Activated naive CD8-positive, alpha-beta T cell treated with anti-CD3 and anti-CD28 coated beads for 36 hours (primary cell): ENCODE data around the gene MRPS22. TPM values are rescaled to one million over a fixed set of nuclear protein-coding genes. Genes with fewer than 3 reads are reported as not detected.

Source experiments
- DNase-seq: peaks from one replicate; pipeline ENCODE4 v3.0.0; 2021
- H3K27ac Mint-ChIP-seq: one replicate; pipeline ENCODE4 v1.8.0; 2022; ENCODE audit warnings: mild to moderate bottlenecking, moderate library complexity, mixed read lengths
- H3K27me3 Mint-ChIP-seq: one replicate; pipeline ENCODE4 v1.8.0; 2022; ENCODE audit warnings: mild to moderate bottlenecking, mixed read lengths
- H3K36me3 Mint-ChIP-seq: one replicate; pipeline ENCODE4 v1.8.0; 2021; ENCODE audit warnings: mild to moderate bottlenecking, mixed read lengths
- H3K4me1 Mint-ChIP-seq: one replicate; pipeline ENCODE4 v1.8.0; 2021; ENCODE audit warnings: mixed read lengths
- H3K4me3 Mint-ChIP-seq: one replicate; pipeline ENCODE4 v1.8.0; 2022; ENCODE audit warnings: mild to moderate bottlenecking, moderate library complexity, mixed read lengths
- H3K9me3 Mint-ChIP-seq: one replicate; pipeline ENCODE4 v1.8.0; 2022; ENCODE audit warnings: mixed read lengths
- total RNA-seq, 2 experiments: library from RNA; stranded (reverse); gene quantifications; one replicate each; pipeline ENCODE4 v1.2.3, GENCODE V29; 2021

MRPS22 gene
- total RNA-seq, 2 experiments from 2014 or later, result 82.4 to 84.2 TPM

DNA sequence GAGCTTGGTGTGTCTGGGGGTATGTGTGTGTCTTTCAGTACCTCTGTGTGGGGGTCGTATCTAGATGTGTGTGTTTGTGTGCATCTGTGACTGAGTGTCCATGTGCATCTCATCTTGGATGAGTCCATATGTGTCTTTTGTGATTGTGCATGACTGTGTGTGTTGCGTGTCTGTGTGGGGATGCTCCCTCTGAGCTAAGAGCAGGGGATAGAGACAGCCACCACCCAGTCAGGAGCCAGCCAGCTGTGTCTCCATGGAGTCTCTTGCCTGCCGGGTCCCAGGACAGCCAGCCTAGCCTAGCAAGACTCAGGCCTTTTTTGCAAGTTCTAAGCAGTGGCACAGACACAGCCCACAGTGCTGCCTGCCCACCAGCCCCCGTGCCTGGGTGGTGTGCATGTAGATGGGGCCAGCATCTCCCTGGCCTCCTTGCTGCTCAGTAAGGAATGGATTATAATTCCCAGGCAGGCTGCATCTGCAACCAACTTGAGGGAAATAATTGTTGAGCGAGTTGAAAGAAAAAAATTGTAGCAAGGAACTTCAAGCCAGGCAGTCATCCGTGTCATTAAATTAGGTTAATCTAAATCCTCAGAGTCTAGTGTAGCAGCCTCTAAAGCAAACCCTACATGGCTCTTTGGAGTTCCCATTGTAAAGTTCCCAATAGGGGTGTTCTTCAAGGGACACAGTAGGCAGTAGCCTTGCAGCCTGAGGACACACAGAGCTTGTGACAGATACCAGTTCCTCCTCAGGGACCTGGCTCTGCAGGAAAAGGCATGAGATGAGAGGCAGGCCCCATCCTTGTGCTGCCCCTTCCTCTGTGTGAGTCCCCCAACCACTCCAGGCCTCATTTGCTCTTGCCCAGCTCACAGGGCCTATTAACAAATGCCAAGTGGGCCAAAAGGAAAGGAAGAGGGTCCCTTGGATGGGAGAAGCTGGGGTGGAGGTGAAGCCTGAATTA lies 35.9 kb upstream of the MRPS22 start:
- no peak for DNase-seq
- Mint-ChIP-seq H3K27me3 (peaks cover 9% of the 10 kb centered on the region), H3K4me1 (no peaks in the 10 kb centered on the region), H3K27ac (no peak overlapping the region), H3K9me3 (no peaks in the 10 kb centered on the region), H3K36me3 (no peaks in the 10 kb centered on the region), H3K4me3 (no peak overlapping the region)

DNA sequence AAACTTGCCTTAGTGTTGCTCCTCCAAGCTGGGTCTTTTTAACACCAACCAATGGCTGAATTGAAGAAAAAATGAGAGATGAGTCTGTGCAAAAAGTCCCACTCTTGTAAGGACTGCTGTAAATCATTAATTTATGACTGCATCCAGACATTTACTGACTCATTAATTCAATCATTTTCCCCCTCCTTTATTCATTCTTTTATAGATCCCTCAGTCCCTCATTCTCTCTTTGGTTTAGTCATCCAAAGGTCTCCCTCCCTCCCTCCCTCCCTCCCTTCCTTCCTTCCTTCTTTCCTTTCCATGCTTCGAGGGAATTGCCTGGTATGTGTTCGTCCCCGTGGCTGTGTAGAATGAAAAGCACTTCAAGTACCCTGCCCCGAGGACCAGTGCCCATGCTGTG lies 35.3 kb upstream of the MRPS22 start:
- Mint-ChIP-seq H3K27ac (no peak overlapping the region), H3K4me1 (no peaks in the 10 kb centered on the region), H3K27me3 (peaks cover 9% of the 10 kb centered on the region), H3K36me3 (no peaks in the 10 kb centered on the region), H3K9me3 (no peaks in the 10 kb centered on the region), H3K4me3 (no peak overlapping the region)
- no peak for DNase-seq

- Mint-ChIP-seq H3K4me1 (no peaks in the 10 kb centered on the region), H3K27me3 (peaks cover 9% of the 10 kb centered on the region), H3K36me3 (no peaks in the 10 kb centered on the region), H3K9me3 (no peaks in the 10 kb centered on the region), H3K27ac (no peak overlapping the region), H3K4me3 (no peak overlapping the region)
- DNase-seq, result no peak
Measured at GRCh38 chr3:139309061-139309591, 34.7 kb upstream of the MRPS22 start.

GRCh38 chr3:139309880-139310279 lies 33.9 kb upstream of the MRPS22 start:
- peaks cover 9% of the 10 kb centered on the region for H3K27me3 Mint-ChIP-seq
- no peaks in the 10 kb centered on the region for H3K9me3 Mint-ChIP-seq
- no peaks in the 10 kb centered on the region for H3K36me3 Mint-ChIP-seq
- DNase-seq, result no peak
- no peaks in the 10 kb centered on the region for H3K4me1 Mint-ChIP-seq
- no peak overlapping the region for H3K4me3 Mint-ChIP-seq
- H3K27ac Mint-ChIP-seq, result no peak overlapping the region

- DNase-seq, result no peak
- H3K4me1 Mint-ChIP-seq, result no peaks in the 10 kb centered on the region
- H3K27me3 Mint-ChIP-seq, result peaks cover 9% of the 10 kb centered on the region
- H3K36me3 Mint-ChIP-seq, result no peaks in the 10 kb centered on the region
- H3K27ac Mint-ChIP-seq, result no peak overlapping the region
- H3K4me3 Mint-ChIP-seq, result no peak overlapping the region
- no peaks in the 10 kb centered on the region for H3K9me3 Mint-ChIP-seq
Measured at GRCh38 chr3:139310474-139310933, 33.3 kb upstream of the MRPS22 start.

- peaks cover 5% of the 10 kb centered on the region for H3K27me3 Mint-ChIP-seq
- no peaks in the 10 kb centered on the region for H3K36me3 Mint-ChIP-seq
- no peaks in the 10 kb centered on the region for H3K9me3 Mint-ChIP-seq
- no peak overlapping the region for H3K4me3 Mint-ChIP-seq
- DNase-seq, result no peak
- no peak overlapping the region for H3K27ac Mint-ChIP-seq
- no peaks in the 10 kb centered on the region for H3K4me1 Mint-ChIP-seq
Measured at GRCh38 chr3:139311557-139311956, 32.3 kb upstream of the MRPS22 start.

GRCh38 chr3:139312416-139312815 lies 31.4 kb upstream of the MRPS22 start:
- Mint-ChIP-seq H3K9me3 (no peaks in the 10 kb centered on the region), H3K36me3 (no peaks in the 10 kb centered on the region), H3K4me1 (no peaks in the 10 kb centered on the region), H3K27ac (no peak overlapping the region), H3K4me3 (no peak overlapping the region), H3K27me3 (peaks cover 5% of the 10 kb centered on the region)
- no peak for DNase-seq

GRCh38 chr3:139312959-139313358 lies 30.9 kb upstream of the MRPS22 start:
- Mint-ChIP-seq H3K9me3 (no peaks in the 10 kb centered on the region), H3K27ac (no peak overlapping the region), H3K36me3 (no peaks in the 10 kb centered on the region), H3K4me1 (no peaks in the 10 kb centered on the region), H3K27me3 (peaks cover 5% of the 10 kb centered on the region), H3K4me3 (no peak overlapping the region)
- DNase-seq, result no peak

GRCh38 chr3:139313921-139314320 lies 29.9 kb upstream of the MRPS22 start:
- DNase-seq, result no peak
- Mint-ChIP-seq H3K36me3 (no peaks in the 10 kb centered on the region), H3K27ac (no peak overlapping the region), H3K4me1 (no peaks in the 10 kb centered on the region), H3K9me3 (no peaks in the 10 kb centered on the region), H3K27me3 (peaks cover 3% of the 10 kb centered on the region), H3K4me3 (no peak overlapping the region)

- no peaks in the 10 kb centered on the region for H3K9me3 Mint-ChIP-seq
- H3K36me3 Mint-ChIP-seq, result no peaks in the 10 kb centered on the region
- no peak overlapping the region for H3K27ac Mint-ChIP-seq
- DNase-seq, result no peak
- no peaks in the 10 kb centered on the region for H3K4me1 Mint-ChIP-seq
- no peak overlapping the region for H3K4me3 Mint-ChIP-seq
- H3K27me3 Mint-ChIP-seq, result no peaks in the 10 kb centered on the region
Measured at GRCh38 chr3:139317215-139317614, 26.6 kb upstream of the MRPS22 start.

GRCh38 chr3:139317660-139318430 lies 26.0 kb upstream of the MRPS22 start:
- no peak overlapping the region for H3K27ac Mint-ChIP-seq
- no peaks in the 10 kb centered on the region for H3K36me3 Mint-ChIP-seq
- no peak for DNase-seq
- H3K9me3 Mint-ChIP-seq, result no peaks in the 10 kb centered on the region
- H3K27me3 Mint-ChIP-seq, result no peaks in the 10 kb centered on the region
- H3K4me1 Mint-ChIP-seq, result no peaks in the 10 kb centered on the region
- no peak overlapping the region for H3K4me3 Mint-ChIP-seq

DNA sequence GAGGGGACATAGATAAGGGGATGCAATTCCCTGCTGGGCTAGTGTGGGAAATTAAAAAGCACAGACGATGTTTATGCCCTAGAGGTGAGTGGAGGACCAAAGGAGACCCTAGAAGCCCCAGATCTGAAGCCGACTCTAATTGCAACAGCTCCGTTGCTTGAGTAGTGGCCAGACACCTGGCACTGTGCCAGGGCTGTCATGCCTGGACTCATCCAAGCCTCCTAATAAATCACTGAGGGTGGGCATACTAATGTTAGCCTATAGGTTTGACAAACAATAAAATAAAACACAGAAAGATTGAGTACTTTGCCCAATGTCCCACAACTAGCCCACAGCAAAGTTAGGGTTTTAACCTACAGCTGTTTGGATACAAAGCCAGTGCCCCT lies 25.4 kb upstream of the MRPS22 start:
- Mint-ChIP-seq H3K27ac (no peak overlapping the region), H3K36me3 (no peaks in the 10 kb centered on the region), H3K9me3 (no peaks in the 10 kb centered on the region), H3K4me3 (no peak overlapping the region), H3K27me3 (no peaks in the 10 kb centered on the region), H3K4me1 (no peaks in the 10 kb centered on the region)
- DNase-seq, result no peak

DNA sequence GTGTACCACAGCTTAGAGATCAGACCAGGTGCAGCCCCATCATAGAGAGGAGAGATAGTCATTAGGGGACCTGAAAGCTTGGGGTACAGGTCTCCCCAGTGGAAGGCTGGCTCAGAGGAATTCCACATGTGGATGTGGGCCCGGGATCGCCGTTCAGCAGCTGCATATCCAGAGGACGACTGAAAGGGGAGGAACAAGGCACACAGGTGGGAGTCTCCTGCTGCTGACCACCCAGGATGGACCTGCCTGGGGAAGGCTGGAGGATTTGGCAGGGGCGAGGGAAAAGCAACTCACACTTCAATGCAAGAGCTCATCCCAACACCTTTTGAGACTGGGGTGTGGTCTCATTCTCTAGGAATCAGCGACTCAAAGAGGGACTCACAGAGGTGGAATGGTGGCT lies 25.0 kb upstream of the MRPS22 start:
- H3K27ac Mint-ChIP-seq, result no peak overlapping the region
- no peak overlapping the region for H3K4me3 Mint-ChIP-seq
- no peaks in the 10 kb centered on the region for H3K27me3 Mint-ChIP-seq
- H3K4me1 Mint-ChIP-seq, result no peaks in the 10 kb centered on the region
- H3K36me3 Mint-ChIP-seq, result no peaks in the 10 kb centered on the region
- DNase-seq, result no peak
- H3K9me3 Mint-ChIP-seq, result no peaks in the 10 kb centered on the region

- no peak for DNase-seq
- Mint-ChIP-seq H3K9me3 (no peaks in the 10 kb centered on the region), H3K27ac (no peak overlapping the region), H3K4me1 (no peaks in the 10 kb centered on the region), H3K27me3 (no peaks in the 10 kb centered on the region), H3K36me3 (no peaks in the 10 kb centered on the region), H3K4me3 (no peak overlapping the region)
Measured at GRCh38 chr3:139319428-139320402, 24.1 kb upstream of the MRPS22 start.
